ENCODE data around the gene EEFSEC.

The EEFSEC gene

GRCh38 chr3:128275316-128276145, 122.2 kb downstream of the EEFSEC start:
- DNase-seq = no peak

GRCh38 chr3:128276146-128276435, 122.8 kb downstream of the EEFSEC start:
- no peak for DNase-seq

- no peak for DNase-seq
These were observed 123.4 kb downstream of the EEFSEC start for GRCh38 chr3:128276577-128277183.

GRCh38 chr3:128277378-128278069, 124.2 kb downstream of the EEFSEC start:
- no peak for DNase-seq

- DNase-seq = no peak
These were observed 124.8 kb downstream of the EEFSEC start for GRCh38 chr3:128278130-128278529.

- DNase-seq = no peak
These were observed 125.7 kb downstream of the EEFSEC start for GRCh38 chr3:128278761-128279600.

- DNase-seq = no peak
These were observed 126.3 kb downstream of the EEFSEC start for GRCh38 chr3:128279601-128279880.

- no peak for DNase-seq
These were observed 127.3 kb downstream of the EEFSEC start for GRCh38 chr3:128280481-128281052.

GRCh38 chr3:128281056-128281455, 127.8 kb downstream of the EEFSEC start:
- no peak for DNase-seq

GRCh38 chr3:128281461-128282367, 128.4 kb downstream of the EEFSEC start:
- DNase-seq = no peak

GRCh38 chr3:128282380-128283196, 129.3 kb downstream of the EEFSEC start:
- DNase-seq = no peak

- no peak for DNase-seq
These were observed 130.1 kb downstream of the EEFSEC start for GRCh38 chr3:128283421-128283820.

- no peak for DNase-seq
These were observed 132.0 kb downstream of the EEFSEC start for GRCh38 chr3:128285042-128285966.

- DNase-seq = no peak
These were observed 132.7 kb downstream of the EEFSEC start for GRCh38 chr3:128285967-128286321.

GRCh38 chr3:128286691-128287090, 133.4 kb downstream of the EEFSEC start:
- DNase-seq = no peak

- no peak for DNase-seq
These were observed 133.9 kb downstream of the EEFSEC start for GRCh38 chr3:128287216-128287615.

- DNase-seq = no peak
These were observed 136.3 kb downstream of the EEFSEC start for GRCh38 chr3:128289534-128289933.

GRCh38 chr3:128290484-128290883, 137.2 kb downstream of the EEFSEC start:
- no peak for DNase-seq

- DNase-seq = no peak
These were observed 140.6 kb downstream of the EEFSEC start for GRCh38 chr3:128293930-128294329.

- DNase-seq = no peak
These were observed 141.8 kb downstream of the EEFSEC start for GRCh38 chr3:128294999-128295468.

All from CD4-positive, alpha-beta T cell treated with Interleukin-15 for 1 hour (primary cell).